Heart left ventricle (tissue), 13 donors: Measurements from ENCODE around the gene AGFG2.

Experiments
- CTCF ChIP-seq, 12 donors: fragments of 200-600 bp; sonication (generic) in 4 of 12; IDR thresholded peaks; one replicate each; pipeline versions ENCODE4 v1.5.0 to v1.8.0; 2018 to 2022; ENCODE audit warnings: antibody characterized with exemption in 12 of 12, mild to moderate bottlenecking in 5 of 12
- POLR2A ChIP-seq, 2 donors: fragments of 450-650 bp; IDR thresholded peaks; one replicate each; pipeline ENCODE4 v1.6.1; 2017; ENCODE audit warnings: antibody characterized with exemption in 2 of 2, mild to moderate bottlenecking in 2 of 2, moderate library complexity in 2 of 2
- donor health status: ischemic (EF 13 %, LVEDD 7.1; RV severe dilation, severe dysfunction).
- donor health status: DM: no; HTN: yes; CAD: no.
- donor health status: DM: no; HTN: no; CAD: no.
- donor health status: ischemic (EF 25% LVEDD 6.9; RV normal size, moderate dysfunction).
- donor health status: ischemic (EF 25% LVEDD 5.7; RV mildly dilated, moderate dysfunction).
- donor health status: ischemic (EF 35%, LVEDD 5.7; RV mildly dilated, moderate dysfunction).
- donor health status: nonischemic (EF 11% LVEDD 7.7; RV severe dilation, severe dysfunction).
- donor health status: DM: yes; HTN: yes; CAD: no.
- donor health status: PGD.
- donor health status: ischemic (EF 29% LVEDD 5.4; RV normal size, mild dysfunction).
- donor health status: nonischemic (EF 23%, LVEDD 6.1; RV moderate dilation, normal function).

GRCh38 chr7:100586266-100587025, 47.4 kb downstream of the AGFG2 start, which contains the start of gene FBXO24:
- no peak for TF ChIP-seq CTCF (IDR thresholded peaks at IDR 0.05)
- peak in 1 of 2 donors; percentile 48 for TF ChIP-seq POLR2A (IDR thresholded peaks at IDR 0.05)
